IMR-90 (cell line): ENCODE measurements around the gene ZNF488. TPM values are rescaled to one million over a fixed set of nuclear protein-coding genes. Genes with fewer than 3 reads are reported as not detected.

Experiments used
- ATAC-seq: fragments of 200-7000 bp; cut with Tn5 transposase; 2 replicates; pipeline ENCODE4 v1.9.1; 2020; ENCODE audit warnings: low read depth, mild to moderate bottlenecking, moderate library complexity
- BruUV-seq: library from RNA; stranded (reverse); fragments of 400-500 nt; replicated peaks from 2 replicates; lab custom pipeline; 2021; lab: Mats Ljungman, UMichigan
- CTCF ChIA-PET: fragments of 300-600 bp; formaldehyde crosslinking; extraction: SDS; loops from one replicate; lab custom pipeline; 2021; ENCODE audit warnings: antibody characterized with exemption; lab: Yijun Ruan, JAX
- POLR2A ChIA-PET: fragments of 300-600 bp; sonication (Branson Sonifier 250); formaldehyde crosslinking; loops from one replicate; lab custom pipeline; 2022; ENCODE audit warnings: antibody characterized with exemption; ENCODE audit not compliant: unreplicated experiment; lab: Charles Lee
- DNase-seq: peaks from one replicate; pipeline ENCODE4 v3.0.0; 2013
- H2AFZ ChIP-seq: replicated peaks from 2 replicates; pipeline ENCODE3; 2013; ENCODE audit warnings: low read length, mild to moderate bottlenecking; ENCODE audit not compliant: poor library complexity
- H2AK5ac ChIP-seq: 2 replicates; pipeline ENCODE4 v1.6.1; 2013; ENCODE audit warnings: low read depth, low read length, inconsistent platforms
- H2AK9ac ChIP-seq: replicated peaks from 2 replicates; pipeline ENCODE3; 2013; ENCODE audit warnings: mild to moderate bottlenecking, low read depth, low read length, moderate library complexity; ENCODE audit not compliant: poor library complexity
- H2BK120ac ChIP-seq: 2 replicates; pipeline ENCODE4 v1.6.1; 2013; ENCODE audit warnings: low read depth, low read length, inconsistent platforms
- H2BK15ac ChIP-seq: 3 replicates; pipeline ENCODE4 v1.6.1; 2013; ENCODE audit warnings: low read depth, low read length, inconsistent platforms
- H2BK20ac ChIP-seq: 2 replicates; pipeline ENCODE4 v1.6.1; 2013; ENCODE audit warnings: low read depth, mild to moderate bottlenecking, inconsistent platforms, low read length, moderate library complexity
- H2BK5ac ChIP-seq: 2 replicates; pipeline ENCODE4 v1.6.1; 2013; ENCODE audit warnings: mild to moderate bottlenecking, low read depth, low read length, inconsistent platforms; ENCODE audit not compliant: poor library complexity, severe bottlenecking
- H3K14ac ChIP-seq: replicated peaks from 2 replicates; pipeline ENCODE4 v1.6.1; 2013; ENCODE audit warnings: low read depth, low read length, inconsistent platforms
- H3K18ac ChIP-seq: 2 replicates; pipeline ENCODE4 v1.6.1; 2013; ENCODE audit warnings: low read depth, low read length, control low read depth
- H3K23ac ChIP-seq: 2 replicates; pipeline ENCODE4 v1.6.1; 2013; ENCODE audit warnings: low read depth, low read length, inconsistent platforms
- H3K27ac ChIP-seq: 2 replicates; pipeline ENCODE4 v1.5.1; 2013; ENCODE audit warnings: mild to moderate bottlenecking, control low read depth, low read length; ENCODE audit not compliant: insufficient read depth
- H3K27me3 ChIP-seq: 2 replicates; pipeline ENCODE4 v1.6.1; 2013; ENCODE audit warnings: low read length; ENCODE audit not compliant: control insufficient read depth, insufficient read depth
- H3K36me3 ChIP-seq: 2 replicates; pipeline ENCODE4 v1.6.1; 2013; ENCODE audit warnings: low read length, mixed read lengths; ENCODE audit not compliant: control insufficient read depth, insufficient read depth
- H3K4ac ChIP-seq: 2 replicates; pipeline ENCODE4 v1.6.1; 2013; ENCODE audit warnings: low read depth, low read length, inconsistent platforms
- H3K4me1 ChIP-seq: 2 replicates; pipeline ENCODE4 v1.6.1; 2013; ENCODE audit warnings: low read length, mixed read lengths; ENCODE audit not compliant: control insufficient read depth, insufficient read depth
- H3K4me2 ChIP-seq: 2 replicates; pipeline ENCODE4 v1.6.1; 2013; ENCODE audit warnings: low read depth, mild to moderate bottlenecking, control low read depth, low read length, moderate library complexity
- H3K4me3 ChIP-seq: 2 replicates; pipeline ENCODE4 v1.5.1; 2013; ENCODE audit warnings: low read depth, mild to moderate bottlenecking, control low read depth, low read length, moderate library complexity; ENCODE audit not compliant: insufficient read depth
- H3K56ac ChIP-seq: 2 replicates; pipeline ENCODE4 v1.6.1; 2013; ENCODE audit warnings: low read length, inconsistent platforms; ENCODE audit not compliant: insufficient read depth; ENCODE audit errors: extremely low read depth
- H3K79me1 ChIP-seq, 2 experiments: 2 replicates each; pipeline ENCODE4 v1.6.1; 2013; ENCODE audit warnings: low read length in 2 of 2, inconsistent platforms in 1 of 2, low read depth in 1 of 2
- H3K9ac ChIP-seq: 2 replicates; pipeline ENCODE4 v1.6.1; 2013; ENCODE audit warnings: low read depth, low read length, control low read depth
- H3K9me1 ChIP-seq: 2 replicates; pipeline ENCODE4 v1.6.1; 2013; ENCODE audit warnings: low read length, inconsistent platforms; ENCODE audit not compliant: insufficient read depth
- H3K9me3 ChIP-seq: 2 replicates; pipeline ENCODE4 v1.6.1; 2013; ENCODE audit warnings: low read length; ENCODE audit not compliant: control insufficient read depth, insufficient read depth
- H4K20me1 ChIP-seq: 2 replicates; pipeline ENCODE4 v1.6.1; 2013; ENCODE audit warnings: low read length, inconsistent platforms; ENCODE audit not compliant: insufficient read depth
- H4K5ac ChIP-seq: 2 replicates; pipeline ENCODE4 v1.6.1; 2013; ENCODE audit warnings: mild to moderate bottlenecking, low read depth, low read length, control low read depth
- H4K8ac ChIP-seq, 2 experiments: 2 replicates each; pipeline ENCODE4 v1.6.1; 2013; ENCODE audit warnings: low read depth in 2 of 2, low read length in 2 of 2, control low read depth in 1 of 2, inconsistent platforms in 1 of 2
- H4K91ac ChIP-seq: 2 replicates; pipeline ENCODE4 v1.6.1; 2013; ENCODE audit warnings: low read depth, low read length, inconsistent platforms; ENCODE audit not compliant: insufficient read depth
- BHLHE40 ChIP-seq: fragments of 150-350 bp; IDR thresholded peaks from 2 replicates; pipeline ENCODE4 v1.6.1; 2016; ENCODE audit warnings: mild to moderate bottlenecking, low read depth, low read length
- CEBPB ChIP-seq: IDR thresholded peaks from 2 replicates; pipeline ENCODE4 v1.6.1; 2012; ENCODE audit warnings: low read depth, low read length, improper control_type of control experiment
- CTCF ChIP-seq: conservative IDR thresholded peaks from 2 replicates; pipeline ENCODE4 v1.5.1; 2012; ENCODE audit warnings: mild to moderate bottlenecking, low read depth, low read length, improper control_type of control experiment
- ELK1 ChIP-seq: fragments of 150-350 bp; IDR thresholded peaks from 2 replicates; pipeline ENCODE4 v1.6.1; 2016; ENCODE audit warnings: low read depth, mild to moderate bottlenecking, low read length, moderate library complexity, borderline replicate concordance
- FOS ChIP-seq: fragments of 150-350 bp; IDR thresholded peaks from 2 replicates; pipeline ENCODE4 v1.6.1; 2016; ENCODE audit warnings: low read depth, low read length
- MAFK ChIP-seq: IDR thresholded peaks from 2 replicates; pipeline ENCODE4 v1.6.1; 2012; ENCODE audit warnings: low read depth, low read length, improper control_type of control experiment
- MXI1 ChIP-seq: IDR thresholded peaks from 2 replicates; pipeline ENCODE4 v1.6.1; 2012; ENCODE audit warnings: low read depth, mild to moderate bottlenecking, low read length, moderate library complexity, borderline replicate concordance
- NFE2L2 ChIP-seq: fragments of 150-350 bp; IDR thresholded peaks from 2 replicates; pipeline ENCODE4 v1.6.1; 2016; ENCODE audit warnings: low read depth, mild to moderate bottlenecking, low read length
- RCOR1 ChIP-seq: IDR thresholded peaks from 2 replicates; pipeline ENCODE4 v1.6.1; 2012; ENCODE audit warnings: mild to moderate bottlenecking, low read length, improper control_type of control experiment; ENCODE audit not compliant: insufficient replicate concordance
- RFX5 ChIP-seq: IDR thresholded peaks from 2 replicates; pipeline ENCODE4 v1.8.0; 2012; ENCODE audit warnings: low read depth, mild to moderate bottlenecking, low read length, moderate library complexity
- SMC3 ChIP-seq: fragments of 150-350 bp; IDR thresholded peaks from 2 replicates; pipeline ENCODE4 v1.6.1; 2016; ENCODE audit warnings: low read depth, mild to moderate bottlenecking, antibody characterized with exemption, low read length, moderate library complexity
- USF2 ChIP-seq: fragments of 150-350 bp; IDR thresholded peaks from 2 replicates; pipeline ENCODE4 v1.6.1; 2017; ENCODE audit warnings: mild to moderate bottlenecking, antibody characterized with exemption, low read length, low read depth
- WGBS, 2 experiments: methylation state at CpG; one replicate each; pipeline versions ENCODE4 v1.1.5 to v1.1.7; 2013; ENCODE audit warnings: missing lambda C conversion rate in 2 of 2; ENCODE audit not compliant: insufficient read length in 1 of 2; ENCODE audit errors: extremely low coverage in 2 of 2; 5-methylcytosine and 5-hydroxymethylcytosine counted together
- dilution Hi-C: fragments of 300-500 bp; cut with HindIII; formaldehyde crosslinking; loops from one replicate; pipeline ENCODE4 v1.14.3; 2018; ENCODE audit warnings: low sequenced_read_pairs; ENCODE audit not compliant: unreplicated experiment
- in situ Hi-C: fragments of 300-500 bp; cut with MboI; formaldehyde crosslinking; loops from 3 replicates; pipeline ENCODE4 v1.14.3; 2019; ENCODE audit warnings: low sequenced_read_pairs, inconsistent platforms, mixed read lengths
- intact Hi-C: fragments of 100-400 bp; cut with micrococcal nuclease; formaldehyde crosslinking; loops from 2 replicates; pipeline ENCODE4 v1.10.0; 2022
- polyA plus RNA-seq, 3 experiments: library from polyadenylated mRNA; depleted of rRNA; stranded (reverse); fragments of >200 nt; gene quantifications; 2 replicates each; pipeline ENCODE4 v1.2.3, GENCODE V29; 2012; ENCODE audit warnings: low replicate concordance in 1 of 3
- total RNA-seq: library from RNA; depleted of rRNA; stranded (reverse); fragments of >200 nt; gene quantifications from 2 replicates; pipeline ENCODE4 v1.2.3, GENCODE V29; 2012

The ZNF488 gene
- total and polyA plus RNA-seq, 2 of the 4 experiments (the other 2 are of a cell fraction) = under 0.01 to 0.14 TPM

GRCh38 chr10:47362199-47362598, 21.9 kb downstream of the ZNF488 start:
- Histone ChIP-seq H3K4me1 (no peaks in the 10 kb centered on the region), H3K79me1 (no peaks in the 10 kb centered on the region), H4K8ac (no peak overlapping the region), H3K4ac (no peak overlapping the region), H3K36me3 (no peaks in the 10 kb centered on the region), H3K23ac (no peak overlapping the region), H2AK9ac (no peak overlapping the region), H3K14ac (no peak overlapping the region), H3K4me2 (no peak overlapping the region), H3K9me1 (no peaks in the 10 kb centered on the region; the same call in 1 of the 2 replicates), H3K9me3 (no peaks in the 10 kb centered on the region), H3K18ac (no peak overlapping the region), H2BK20ac (no peak overlapping the region), H3K27ac (no peak overlapping the region), H4K5ac (no peak overlapping the region), H4K20me1 (no peaks in the 10 kb centered on the region), H2BK120ac (no peak overlapping the region), H3K56ac (no peak overlapping the region), H2BK15ac (no peak overlapping the region), H3K27me3 (peaks cover 42% of the 10 kb centered on the region), H4K91ac (no peak overlapping the region), H2AFZ (no peak overlapping the region), H2BK5ac (no peak overlapping the region), H2AK5ac (no peak overlapping the region), H3K4me3 (no peak overlapping the region), H3K9ac (no peak overlapping the region)
- ATAC-seq (no peak), DNase-seq (no peak)
- 60% methylated on average over 1 of the region's 3 CpGs; no CpG with 5 or more reads in 1 of the 2 experiments for WGBS, 2 experiments
- dilution Hi-C loops (no loop called here), intact Hi-C loops (no loop called here), in situ Hi-C loops (no loop called here)
- ChIA-PET POLR2A (no interaction called here), CTCF (interaction anchor here (0.5 to 1.2 kb wide), 2 partner anchors 9 to 13 kb away, joined by 3 read pairs; no protein-coding TSS in a partner anchor)
- BruUV-seq = no TSS peak
- TF ChIP-seq FOS = no peak
- TF ChIP-seq RFX5 = no peak
- TF ChIP-seq NFE2L2 = no peak
- no peak for TF ChIP-seq MXI1
- TF ChIP-seq RCOR1 = no peak
- no peak for TF ChIP-seq ELK1
- no peak for TF ChIP-seq CEBPB
- no peak for TF ChIP-seq MAFK
- no peak for TF ChIP-seq CTCF
- no peak for TF ChIP-seq USF2
- no peak for TF ChIP-seq SMC3
- no peak for TF ChIP-seq BHLHE40
